Measurements from ENCODE around the gene IGFBP3.
"Not testable (repeated sequence)": the region's sequence is repeated elsewhere in the genome, so short reads cannot be mapped to it uniquely, and the experiment has no call there.

Gene IGFBP3

GRCh38 chr7:45962861-45963260 is 41.8 kb upstream of the IGFBP3 start:
- TF ChIP-seq, protein P1, sequence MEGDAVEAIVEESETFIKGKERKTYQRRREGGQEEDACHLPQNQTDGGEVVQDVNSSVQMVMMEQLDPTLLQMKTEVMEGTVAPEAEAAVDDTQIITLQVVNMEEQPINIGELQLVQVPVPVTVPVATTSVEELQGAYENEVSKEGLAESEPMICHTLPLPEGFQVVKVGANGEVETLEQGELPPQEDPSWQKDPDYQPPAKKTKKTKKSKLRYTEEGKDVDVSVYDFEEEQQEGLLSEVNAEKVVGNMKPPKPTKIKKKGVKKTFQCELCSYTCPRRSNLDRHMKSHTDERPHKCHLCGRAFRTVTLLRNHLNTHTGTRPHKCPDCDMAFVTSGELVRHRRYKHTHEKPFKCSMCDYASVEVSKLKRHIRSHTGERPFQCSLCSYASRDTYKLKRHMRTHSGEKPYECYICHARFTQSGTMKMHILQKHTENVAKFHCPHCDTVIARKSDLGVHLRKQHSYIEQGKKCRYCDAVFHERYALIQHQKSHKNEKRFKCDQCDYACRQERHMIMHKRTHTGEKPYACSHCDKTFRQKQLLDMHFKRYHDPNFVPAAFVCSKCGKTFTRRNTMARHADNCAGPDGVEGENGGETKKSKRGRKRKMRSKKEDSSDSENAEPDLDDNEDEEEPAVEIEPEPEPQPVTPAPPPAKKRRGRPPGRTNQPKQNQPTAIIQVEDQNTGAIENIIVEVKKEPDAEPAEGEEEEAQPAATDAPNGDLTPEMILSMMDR (IDR thresholded peaks at IDR 0.05; ENCODE audit: extremely low read depth, missing control alignments): no peak
- DNase-seq (ENCODE audit: low spot score): no peak

- TF ChIP-seq, protein P1 (IDR thresholded peaks at IDR 0.05; ENCODE audit: extremely low read depth, missing control alignments): no peak
- DNase-seq (ENCODE audit: low spot score): no peak
Observed at GRCh38 chr7:45957721-45958120, 36.6 kb upstream of the IGFBP3 start.

DNA sequence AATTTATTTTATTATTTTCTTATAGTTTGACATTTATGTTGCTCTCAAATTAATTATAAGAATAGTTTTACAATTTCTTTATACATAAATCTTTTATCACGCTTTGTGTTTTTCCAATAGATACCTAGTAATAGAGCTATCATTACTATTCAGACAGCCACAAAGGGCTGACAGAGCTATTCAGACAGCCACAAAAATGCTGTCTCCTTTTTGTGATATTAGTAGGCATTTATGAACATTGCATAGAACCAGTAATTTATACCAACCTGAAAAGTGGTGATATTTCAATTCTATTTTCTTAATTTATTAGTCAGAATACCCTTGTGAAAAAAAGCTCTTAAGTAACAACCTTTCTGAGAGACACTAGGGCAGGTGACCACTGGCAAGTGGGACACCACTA is 34.2 kb upstream of the IGFBP3 start:
- DNase-seq (ENCODE audit: low spot score): no peak
- TF ChIP-seq, protein P1 (IDR thresholded peaks at IDR 0.05; ENCODE audit: extremely low read depth, missing control alignments): no peak

- DNase-seq (ENCODE audit: low spot score): not testable (repeated sequence)
Observed at GRCh38 chr7:45953055-45953454, 32.0 kb upstream of the IGFBP3 start.

DNA sequence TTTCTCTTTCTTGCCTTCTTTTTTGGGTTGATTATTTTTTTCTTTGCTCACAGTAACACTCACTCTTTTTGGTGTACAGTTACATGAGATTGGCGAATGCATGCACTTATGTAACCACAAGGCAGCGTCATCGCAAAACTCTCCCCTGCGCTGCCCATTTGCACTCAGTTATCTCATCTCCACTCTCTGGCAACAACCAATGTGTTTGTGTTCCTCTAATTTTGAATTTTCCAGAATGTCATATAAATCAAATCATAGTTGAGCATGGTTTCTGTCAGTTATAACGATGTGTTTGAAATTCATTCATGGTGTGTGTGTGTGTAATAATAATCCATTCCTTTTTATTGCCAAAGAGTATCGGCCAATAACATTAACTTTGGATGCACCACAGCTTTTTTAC is 23.0 kb upstream of the IGFBP3 start:
- TF ChIP-seq, protein P1 (IDR thresholded peaks at IDR 0.05; ENCODE audit: extremely low read depth, missing control alignments): no peak
- no peak for DNase-seq (ENCODE audit: low spot score)

DNA sequence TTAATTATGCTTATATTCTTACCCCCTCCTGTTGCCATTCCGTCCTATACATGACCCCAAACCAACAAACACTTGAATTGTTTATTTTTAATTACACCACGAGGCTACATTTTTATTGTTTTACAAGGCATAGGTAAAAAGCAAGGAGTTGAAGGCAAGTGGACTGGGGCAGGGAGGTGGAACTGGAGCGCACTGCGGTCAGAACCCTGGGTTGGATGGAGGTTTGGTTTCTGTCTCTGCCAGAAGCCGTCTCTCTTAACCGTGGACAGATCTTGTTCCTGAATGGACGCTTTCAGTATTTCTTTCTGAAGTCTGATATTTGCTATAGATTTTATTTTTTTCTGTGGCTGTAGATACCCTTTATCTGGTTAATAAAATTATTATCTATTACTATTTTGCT is 19.9 kb upstream of the IGFBP3 start:
- TF ChIP-seq, protein P1 (IDR thresholded peaks at IDR 0.05; ENCODE audit: extremely low read depth, missing control alignments): no peak
- no peak for DNase-seq (ENCODE audit: low spot score)

- not testable (repeated sequence) for DNase-seq (ENCODE audit: low spot score)
Observed at GRCh38 chr7:45940237-45940781, 19.2 kb upstream of the IGFBP3 start.

DNA sequence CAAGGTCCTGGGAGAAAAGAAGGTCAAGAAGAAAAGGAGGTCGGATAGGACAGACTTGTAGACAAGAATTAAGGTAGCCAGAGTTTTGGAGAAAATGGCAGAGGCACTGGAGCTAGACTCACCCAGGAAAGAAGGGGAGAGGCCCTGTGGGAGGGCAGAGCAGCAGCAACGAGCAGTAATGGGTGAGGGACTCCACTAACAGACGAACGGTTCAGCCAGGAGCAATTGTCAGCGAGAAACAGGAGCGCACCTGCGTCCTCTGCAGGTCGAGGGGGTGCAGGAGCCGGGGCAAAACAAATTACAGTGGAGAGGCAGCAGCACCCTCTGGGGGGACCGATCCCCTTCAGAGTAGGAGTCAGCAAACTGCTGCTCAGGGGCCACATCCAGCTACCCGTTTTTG is 18.5 kb upstream of the IGFBP3 start:
- TF ChIP-seq, protein P1 (IDR thresholded peaks at IDR 0.05; ENCODE audit: extremely low read depth, missing control alignments): no peak
- DNase-seq (ENCODE audit: low spot score): no peak
